ENCODE data around the gene FLT3LG.
"Not testable (repeated sequence)": the region's sequence is repeated elsewhere in the genome, so short reads cannot be mapped to it uniquely, and the experiment has no call there.

Gene FLT3LG

GRCh38 chr19:49461656-49462055 is 12.4 kb upstream of the FLT3LG start:
- no peak for DNase-seq (ENCODE audit: low read depth, low spot score)

- DNase-seq (ENCODE audit: low read depth, low spot score): no peak
Observed at GRCh38 chr19:49462492-49462891, 11.5 kb upstream of the FLT3LG start.

- no peak for DNase-seq (ENCODE audit: low read depth, low spot score)
Observed at GRCh38 chr19:49463960-49464740, 9.9 kb upstream of the FLT3LG start.

- DNase-seq (ENCODE audit: low read depth, low spot score): no peak
Observed at GRCh38 chr19:49465371-49465770, 8.6 kb upstream of the FLT3LG start.

GRCh38 chr19:49468199-49468598 is 5.8 kb upstream of the FLT3LG start:
- no peak for DNase-seq (ENCODE audit: low read depth, low spot score)

- peak; percentile 89 for DNase-seq (ENCODE audit: low read depth, low spot score)
Observed at GRCh38 chr19:49468746-49469447, 5.1 kb upstream of the FLT3LG start.

GRCh38 chr19:49469828-49470614 is 4.0 kb upstream of the FLT3LG start:
- no peak for DNase-seq (ENCODE audit: low read depth, low spot score)

GRCh38 chr19:49470615-49470978 is 3.4 kb upstream of the FLT3LG start:
- no peak for DNase-seq (ENCODE audit: low read depth, low spot score)

GRCh38 chr19:49472936-49473335 is 1.1 kb upstream of the FLT3LG start:
- DNase-seq (ENCODE audit: low read depth, low spot score): no peak

GRCh38 chr19:49473501-49473867 is 531 bp upstream of the FLT3LG start:
- not testable (repeated sequence) for DNase-seq (ENCODE audit: low read depth, low spot score)

GRCh38 chr19:49474542-49474924 is 518 bp downstream of the FLT3LG start:
- no peak for DNase-seq (ENCODE audit: low read depth, low spot score)

GRCh38 chr19:49475191-49475917 is 1.3 kb downstream of the FLT3LG start:
- DNase-seq (ENCODE audit: low read depth, low spot score): no peak

- peak; percentile 87 for DNase-seq (ENCODE audit: low read depth, low spot score)
Observed at GRCh38 chr19:49475995-49476880, 2.2 kb downstream of the FLT3LG start.

GRCh38 chr19:49479975-49480628 is 6.1 kb downstream of the FLT3LG start:
- no peak for DNase-seq (ENCODE audit: low read depth, low spot score)

- no peak for DNase-seq (ENCODE audit: low read depth, low spot score)
Observed at GRCh38 chr19:49481020-49481683, 7.1 kb downstream of the FLT3LG start.

- DNase-seq (ENCODE audit: low read depth, low spot score): no peak
Observed at GRCh38 chr19:49486232-49486631, 12.2 kb downstream of the FLT3LG start.

GRCh38 chr19:49486710-49487276 is 12.8 kb downstream of the FLT3LG start:
- no peak for DNase-seq (ENCODE audit: low read depth, low spot score)

GRCh38 chr19:49487277-49488045 is 13.4 kb downstream of the FLT3LG start, which contains the start of gene RPL13A:
Gene RPL13A, plus strand, starts transcription at chr19:49487608. Its CDS starts 22 bp downstream, at chr19:49487630.
- DNase-seq (ENCODE audit: low read depth, low spot score): peak; percentile 100

All from ELF-1 (cell line).